CD1c-positive myeloid dendritic cell (primary cell): ENCODE results near the gene NDUFAF4.

Source experiments
- DNase-seq: peaks from one replicate; pipeline ENCODE4 v3.0.0-alpha.2; 2016; ENCODE audit errors: extremely low spot score

NDUFAF4 gene

GRCh38 chr6:96897396-96898240 lies at the start of gene NDUFAF4:
Gene NDUFAF4 (minus strand): TSS chr6:96897891. CDS start chr6:96897801, 90 bp downstream.
- DNase-seq = peak; percentile 99

- DNase-seq = no peak
Measured at GRCh38 chr6:96947055-96947454, 49.4 kb upstream of the NDUFAF4 start.

- no peak for DNase-seq
Measured at GRCh38 chr6:96943555-96944215, 46.0 kb upstream of the NDUFAF4 start.

GRCh38 chr6:96942676-96943075 lies 45.0 kb upstream of the NDUFAF4 start:
- no peak for DNase-seq

- DNase-seq = no peak
Measured at GRCh38 chr6:96940322-96940721, 42.6 kb upstream of the NDUFAF4 start.

GRCh38 chr6:96939007-96939805 lies 41.5 kb upstream of the NDUFAF4 start:
- DNase-seq = no peak

- DNase-seq = no peak
Measured at GRCh38 chr6:96934087-96934486, 36.4 kb upstream of the NDUFAF4 start.

GRCh38 chr6:96931198-96931597 lies 33.5 kb upstream of the NDUFAF4 start:
- DNase-seq = no peak

GRCh38 chr6:96929741-96930140 lies 32.0 kb upstream of the NDUFAF4 start:
- DNase-seq = no peak

GRCh38 chr6:96927660-96928059 lies 30.0 kb upstream of the NDUFAF4 start:
- DNase-seq = no peak

- DNase-seq = no peak
Measured at GRCh38 chr6:96926425-96926824, 28.7 kb upstream of the NDUFAF4 start.

GRCh38 chr6:96925290-96925687 lies 27.6 kb upstream of the NDUFAF4 start:
- DNase-seq = no peak

GRCh38 chr6:96923871-96924493 lies 26.3 kb upstream of the NDUFAF4 start:
- DNase-seq = no peak

GRCh38 chr6:96923400-96923799 lies 25.7 kb upstream of the NDUFAF4 start:
- no peak for DNase-seq

- peak; percentile 26 for DNase-seq
Measured at GRCh38 chr6:96917098-96917497, 19.4 kb upstream of the NDUFAF4 start.

- DNase-seq = no peak
Measured at GRCh38 chr6:96913621-96914020, 15.9 kb upstream of the NDUFAF4 start.

- DNase-seq = no peak
Measured at GRCh38 chr6:96911751-96912150, 14.1 kb upstream of the NDUFAF4 start.

- no peak for DNase-seq
Measured at GRCh38 chr6:96911171-96911570, 13.5 kb upstream of the NDUFAF4 start.

- DNase-seq = no peak
Measured at GRCh38 chr6:96909811-96910210, 12.1 kb upstream of the NDUFAF4 start.

GRCh38 chr6:96907498-96907897 lies 9.8 kb upstream of the NDUFAF4 start:
- DNase-seq = no peak

GRCh38 chr6:96900873-96901272 lies 3.2 kb upstream of the NDUFAF4 start:
- DNase-seq = no peak

GRCh38 chr6:96899451-96899998 lies 1.8 kb upstream of the NDUFAF4 start:
- no peak for DNase-seq
